ENCODE results near the gene ANKRD30B.
"Not testable (repeated sequence)": the region's sequence is repeated elsewhere in the genome, so short reads cannot be mapped to it uniquely, and the experiment has no call there.

ANKRD30B gene

DNA sequence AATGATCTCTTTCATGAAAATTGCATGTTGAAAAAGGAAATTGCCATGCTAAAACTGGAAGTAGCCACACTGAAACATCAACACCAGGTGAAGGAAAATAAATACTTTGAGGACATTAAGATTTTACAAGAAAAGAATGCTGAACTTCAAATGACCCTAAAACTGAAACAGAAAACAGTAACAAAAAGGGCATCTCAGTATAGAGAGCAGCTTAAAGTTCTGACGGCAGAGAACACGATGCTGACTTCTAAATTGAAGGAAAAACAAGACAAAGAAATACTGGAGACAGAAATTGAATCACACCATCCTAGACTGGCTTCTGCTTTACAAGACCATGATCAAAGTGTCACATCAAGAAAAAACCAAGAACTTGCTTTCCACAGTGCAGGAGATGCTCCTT lies 103.6 kb downstream of the ANKRD30B start:
- not testable (repeated sequence) for DNase-seq (ENCODE audit: low read depth); H3K4me3 ChIP-seq (ENCODE audit: low read depth, low read length)

DNA sequence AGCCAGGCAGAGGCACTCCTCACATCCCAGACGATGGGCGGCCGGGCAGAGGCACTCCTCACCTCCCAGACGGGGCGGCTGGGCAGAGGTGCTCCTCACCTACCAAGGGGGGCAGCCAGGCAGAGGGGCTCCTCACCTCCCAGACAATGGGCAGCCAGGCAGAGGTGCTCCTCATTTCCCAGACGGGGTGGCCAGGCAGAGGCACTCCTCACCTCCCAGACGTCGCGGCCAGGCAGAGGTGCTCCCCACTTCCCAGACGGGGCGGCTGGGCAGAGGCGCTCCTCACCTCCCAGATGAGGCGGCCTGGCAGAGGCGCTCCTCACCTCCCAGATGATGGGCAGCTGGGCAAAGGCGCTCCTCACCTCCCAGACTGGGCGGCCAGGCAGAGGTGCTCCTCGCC lies 107.7 kb downstream of the ANKRD30B start:
- not testable (repeated sequence) for DNase-seq (ENCODE audit: low read depth); H3K4me3 ChIP-seq (ENCODE audit: low read depth, low read length)

DNA sequence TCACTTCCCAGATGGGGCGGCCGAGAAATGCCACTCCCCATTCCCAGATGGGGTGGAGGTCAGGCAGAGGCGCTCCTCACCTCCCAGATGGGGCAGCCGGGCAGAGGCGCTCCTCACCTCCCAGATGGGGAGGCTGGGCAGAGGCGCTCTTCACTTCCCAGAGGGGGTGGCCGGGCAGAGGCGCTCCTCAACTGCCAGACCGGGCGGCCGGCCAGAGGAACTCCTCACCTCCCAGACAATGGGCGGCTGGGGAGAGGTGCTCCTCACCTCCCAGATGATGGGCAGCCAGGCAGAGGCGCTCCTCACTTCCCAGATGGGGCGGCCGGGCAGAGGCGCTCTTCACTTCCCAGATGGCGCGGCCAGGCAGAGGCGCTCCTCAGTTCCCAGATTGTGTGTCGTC lies 108.3 kb downstream of the ANKRD30B start:
- H3K4me3 ChIP-seq (ENCODE audit: low read depth, low read length); DNase-seq (ENCODE audit: low read depth): not testable (repeated sequence)

DNA sequence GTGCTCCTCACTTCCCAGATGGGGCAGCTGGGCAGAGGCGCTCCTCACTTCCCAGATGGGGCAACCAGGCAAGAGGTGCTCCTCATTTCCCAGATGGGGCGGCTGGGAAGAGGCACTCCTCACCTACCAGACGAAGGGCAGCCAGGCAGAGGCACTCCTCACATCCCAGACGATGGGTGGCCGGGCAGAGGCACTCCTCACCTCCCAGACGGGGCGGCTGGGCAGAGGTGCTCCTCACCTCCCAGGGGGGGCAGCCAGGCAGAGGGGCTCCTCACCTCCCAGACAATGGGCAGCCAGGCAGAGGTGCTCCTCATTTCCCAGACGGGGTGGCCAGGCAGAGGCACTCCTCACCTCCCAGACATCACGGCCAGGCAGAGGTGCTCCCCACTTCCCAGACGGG lies 110.5 kb downstream of the ANKRD30B start:
- not testable (repeated sequence) for H3K4me3 ChIP-seq (ENCODE audit: low read depth, low read length); DNase-seq (ENCODE audit: low read depth)

DNA sequence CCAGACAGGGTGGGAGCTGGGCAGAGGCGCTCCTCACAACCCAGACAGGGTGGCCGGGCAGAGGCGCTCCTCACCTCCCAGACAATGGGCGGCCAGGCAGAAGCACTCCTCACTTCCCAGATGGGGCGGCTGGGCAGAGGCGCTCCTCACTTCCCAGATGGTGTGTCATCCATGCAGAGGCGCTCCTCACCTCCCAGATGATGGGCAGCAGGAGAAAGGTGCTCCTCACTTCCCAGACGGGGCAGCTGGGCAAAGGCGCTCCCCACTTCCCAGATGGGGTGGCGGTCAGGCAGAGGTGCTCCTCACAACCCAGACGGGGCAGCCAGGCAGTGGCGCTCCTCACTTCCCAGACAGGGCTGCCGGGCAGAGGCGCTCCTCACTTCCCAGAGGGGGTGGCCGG lies 112.0 kb downstream of the ANKRD30B start:
- DNase-seq (ENCODE audit: low read depth); H3K4me3 ChIP-seq (ENCODE audit: low read depth, low read length): not testable (repeated sequence)

DNA sequence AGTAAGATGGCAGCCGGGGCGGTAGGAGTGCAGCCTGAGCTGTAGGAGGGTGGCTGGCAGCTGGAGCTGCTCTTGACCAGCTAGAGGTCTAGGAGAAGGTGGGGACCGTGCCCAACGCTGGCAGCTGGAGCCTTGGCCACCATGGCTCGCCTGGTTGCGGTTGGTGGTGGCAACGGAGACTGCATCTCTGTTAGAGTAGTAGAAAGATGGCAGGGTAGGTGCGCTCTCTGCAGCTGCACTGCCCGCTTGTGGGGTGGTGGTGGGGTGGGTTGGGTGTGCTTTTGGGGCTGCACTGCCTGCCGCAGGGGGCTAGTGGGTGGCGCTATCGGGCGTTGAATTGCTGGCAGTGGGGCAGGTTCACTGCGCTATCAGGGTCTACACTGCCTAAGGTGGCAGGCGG lies 118.5 kb downstream of the ANKRD30B start:
- not testable (repeated sequence) for DNase-seq (ENCODE audit: low read depth); H3K4me3 ChIP-seq (ENCODE audit: low read depth, low read length)

DNA sequence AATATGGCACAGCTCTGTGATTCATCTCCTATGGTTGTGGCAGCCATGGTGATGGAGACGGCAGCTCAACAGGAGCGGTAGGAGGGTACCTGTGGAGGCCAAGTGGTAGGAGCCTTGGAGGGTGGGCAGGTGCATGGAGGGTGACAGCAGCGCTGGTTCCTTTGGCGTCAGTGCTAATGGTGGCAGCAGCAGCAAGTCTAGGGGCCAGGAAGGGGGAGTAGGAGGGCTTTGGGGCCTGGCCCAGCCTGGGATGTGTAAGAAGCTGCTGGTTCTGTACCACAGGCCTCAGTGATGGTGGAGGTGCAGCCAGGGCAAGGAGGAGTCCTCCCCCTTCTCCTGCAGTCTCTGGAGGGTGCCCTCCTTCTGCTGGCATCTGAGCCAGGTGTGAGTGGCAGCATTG lies 120.0 kb downstream of the ANKRD30B start:
- not testable (repeated sequence) for H3K4me3 ChIP-seq (ENCODE audit: low read depth, low read length); DNase-seq (ENCODE audit: low read depth)

DNA sequence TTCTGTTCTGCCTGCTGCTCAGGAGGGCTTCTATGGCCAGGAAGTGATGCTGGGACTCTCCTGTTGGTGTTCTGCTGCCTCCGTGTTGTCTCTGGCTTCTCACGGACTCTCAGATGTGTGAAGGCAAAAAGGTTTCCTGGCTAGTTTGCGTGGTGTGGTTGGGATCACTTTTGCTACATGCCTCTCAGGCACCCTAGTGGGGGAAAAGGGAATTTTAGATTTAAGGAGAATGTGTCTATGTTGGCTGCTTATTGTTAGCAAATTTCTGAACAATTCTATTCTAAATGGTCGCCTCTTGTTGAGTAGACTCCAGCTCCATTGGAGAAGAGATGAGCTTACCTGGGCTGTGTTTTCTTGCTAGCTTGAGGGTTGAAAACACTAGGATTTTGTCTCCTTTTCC lies 120.9 kb downstream of the ANKRD30B start:
- H3K4me3 ChIP-seq (ENCODE audit: low read depth, low read length); DNase-seq (ENCODE audit: low read depth): not testable (repeated sequence)

DNA sequence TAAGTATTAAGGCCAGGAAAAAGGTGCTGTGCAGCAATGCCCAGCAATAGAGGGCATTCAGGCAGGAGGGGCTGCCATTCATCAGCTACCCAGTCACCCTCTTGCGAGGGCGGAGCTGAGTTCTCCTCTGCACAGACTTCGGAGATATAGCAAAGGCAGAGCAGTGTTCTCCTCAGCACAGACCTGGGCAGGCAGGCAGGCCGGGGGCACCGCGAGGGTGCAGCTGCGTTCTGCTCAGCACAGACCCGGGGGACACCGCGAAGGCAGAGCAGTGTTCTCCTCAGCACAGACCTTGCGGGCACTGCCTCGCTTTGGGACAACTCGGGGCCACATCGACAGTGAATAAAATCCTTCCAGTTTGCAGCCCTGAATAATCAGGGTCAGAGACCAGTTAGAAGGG lies 130.9 kb downstream of the ANKRD30B start:
- H3K4me3 ChIP-seq (ENCODE audit: low read depth, low read length); DNase-seq (ENCODE audit: low read depth): not testable (repeated sequence)

DNA sequence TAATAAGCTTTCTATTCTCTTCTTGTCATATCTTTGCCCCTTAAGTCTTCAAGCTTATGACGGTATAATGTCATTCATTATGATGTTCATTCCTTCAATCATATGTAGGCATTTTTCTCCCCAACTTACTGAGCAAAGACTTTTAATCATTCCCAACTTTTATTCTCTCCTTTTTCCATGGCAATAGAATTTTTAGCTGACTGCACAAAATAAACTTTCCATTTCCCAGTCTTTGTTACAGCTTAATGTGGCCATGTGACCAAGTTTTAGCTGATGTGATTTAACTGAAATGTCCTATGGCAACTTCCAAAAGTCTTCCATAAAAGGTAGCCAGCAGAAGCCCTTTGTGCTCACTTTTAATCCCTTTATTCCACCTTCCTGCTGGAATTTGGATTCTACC lies 152.5 kb downstream of the ANKRD30B start:
- TF ChIP-seq, protein P1, sequence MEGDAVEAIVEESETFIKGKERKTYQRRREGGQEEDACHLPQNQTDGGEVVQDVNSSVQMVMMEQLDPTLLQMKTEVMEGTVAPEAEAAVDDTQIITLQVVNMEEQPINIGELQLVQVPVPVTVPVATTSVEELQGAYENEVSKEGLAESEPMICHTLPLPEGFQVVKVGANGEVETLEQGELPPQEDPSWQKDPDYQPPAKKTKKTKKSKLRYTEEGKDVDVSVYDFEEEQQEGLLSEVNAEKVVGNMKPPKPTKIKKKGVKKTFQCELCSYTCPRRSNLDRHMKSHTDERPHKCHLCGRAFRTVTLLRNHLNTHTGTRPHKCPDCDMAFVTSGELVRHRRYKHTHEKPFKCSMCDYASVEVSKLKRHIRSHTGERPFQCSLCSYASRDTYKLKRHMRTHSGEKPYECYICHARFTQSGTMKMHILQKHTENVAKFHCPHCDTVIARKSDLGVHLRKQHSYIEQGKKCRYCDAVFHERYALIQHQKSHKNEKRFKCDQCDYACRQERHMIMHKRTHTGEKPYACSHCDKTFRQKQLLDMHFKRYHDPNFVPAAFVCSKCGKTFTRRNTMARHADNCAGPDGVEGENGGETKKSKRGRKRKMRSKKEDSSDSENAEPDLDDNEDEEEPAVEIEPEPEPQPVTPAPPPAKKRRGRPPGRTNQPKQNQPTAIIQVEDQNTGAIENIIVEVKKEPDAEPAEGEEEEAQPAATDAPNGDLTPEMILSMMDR (IDR thresholded peaks at IDR 0.05; ENCODE audit: insufficient read depth, low read depth, low read length, missing control alignments), result no peak
- H3K4me3 ChIP-seq (ENCODE audit: low read depth, low read length), result no peak overlapping the region
- DNase-seq (ENCODE audit: low read depth), result no peak

Data from GM12865 (cell line).